Activated CD8-positive, alpha-beta memory T cell treated with anti-CD3 and anti-CD28 coated beads for 48 hours (primary cell): ENCODE measurements around the gene SUGT1.
"Not testable (repeated sequence)": the region's sequence is repeated elsewhere in the genome, so short reads cannot be mapped to it uniquely, and the experiment has no call there.

Source experiments
- DNase-seq, 3 experiments: peaks; one replicate each; pipeline ENCODE4 v3.0.0-alpha.2; 2020; ENCODE audit warnings: low read depth in 2 of 3, low spot score in 2 of 3

SUGT1 gene

DNA sequence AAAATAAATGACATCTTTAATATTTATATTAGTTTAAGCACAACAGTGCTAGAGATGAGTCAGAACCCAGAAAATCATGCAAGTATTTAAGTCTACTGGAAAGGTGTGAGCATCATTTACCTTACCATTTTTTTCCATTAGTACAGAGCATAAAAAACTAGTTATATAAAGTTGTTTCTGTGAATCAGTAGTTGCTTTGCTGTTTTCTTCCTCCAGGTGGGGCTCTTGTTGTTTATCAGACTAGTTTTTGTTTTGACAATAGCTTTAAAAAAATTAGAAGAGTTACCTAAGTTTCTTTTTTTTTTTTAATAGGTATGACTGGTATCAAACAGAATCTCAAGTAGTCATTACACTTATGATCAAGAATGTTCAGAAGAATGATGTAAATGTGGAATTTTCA, 12.7 kb downstream of the SUGT1 start:
- DNase-seq: no peak

DNA sequence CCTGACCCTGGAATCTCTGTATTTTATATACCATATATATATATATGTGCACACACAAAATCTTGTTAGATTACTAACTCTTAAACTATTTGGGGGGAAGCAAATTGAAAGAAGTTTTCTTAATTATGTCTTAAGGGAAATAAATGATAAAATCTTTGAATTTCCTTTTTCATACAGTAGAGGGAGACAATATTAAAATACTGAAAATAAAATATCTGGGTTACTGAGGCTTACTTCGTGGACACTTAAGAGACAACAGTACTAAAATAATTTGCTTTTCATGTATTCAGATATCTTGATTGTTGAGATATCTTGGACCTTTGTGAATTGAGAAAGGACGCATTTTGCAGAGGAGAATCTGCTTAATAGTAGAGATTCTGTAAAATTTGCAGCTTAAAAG, 17.0 kb downstream of the SUGT1 start:
- no peak for DNase-seq

DNA sequence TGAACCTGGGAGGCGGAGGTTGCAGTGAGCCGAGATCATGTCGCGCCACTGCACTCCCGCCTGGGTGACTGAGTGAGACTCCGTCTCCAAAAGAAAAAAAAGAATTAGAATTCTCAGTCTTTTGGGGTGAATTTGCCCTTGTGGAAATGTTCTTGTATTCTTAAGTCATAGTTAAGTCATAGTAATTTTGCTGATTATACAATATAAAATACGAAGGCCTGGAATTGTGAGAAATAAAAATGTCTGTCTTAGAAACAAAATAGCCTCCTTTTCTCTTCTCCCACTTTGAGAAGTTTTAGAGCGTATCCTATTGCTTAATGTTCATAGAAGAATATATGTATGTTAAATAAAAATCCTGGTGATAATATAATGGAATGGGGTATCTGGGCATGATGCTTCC, 18.1 kb downstream of the SUGT1 start:
- DNase-seq: no peak

DNA sequence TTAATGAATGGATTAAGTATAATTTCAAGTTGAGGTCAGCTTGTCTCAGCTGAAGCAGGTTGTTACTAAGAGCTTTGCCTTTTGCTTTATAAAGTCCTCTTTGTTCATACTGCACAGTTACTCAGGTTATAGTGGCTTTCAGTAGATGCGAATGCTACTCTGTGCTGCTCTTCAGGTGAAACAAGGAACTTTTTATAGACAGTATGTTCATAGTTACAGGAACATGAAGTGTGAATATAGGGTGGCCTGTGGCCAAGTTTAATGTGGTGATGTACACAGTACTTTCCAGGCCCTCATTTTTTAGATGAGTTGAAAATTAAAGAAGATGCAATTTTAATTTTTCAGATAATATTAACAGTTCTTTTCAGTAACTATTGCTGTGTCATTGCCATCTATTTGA, 20.8 kb downstream of the SUGT1 start:
- DNase-seq: no peak

DNA sequence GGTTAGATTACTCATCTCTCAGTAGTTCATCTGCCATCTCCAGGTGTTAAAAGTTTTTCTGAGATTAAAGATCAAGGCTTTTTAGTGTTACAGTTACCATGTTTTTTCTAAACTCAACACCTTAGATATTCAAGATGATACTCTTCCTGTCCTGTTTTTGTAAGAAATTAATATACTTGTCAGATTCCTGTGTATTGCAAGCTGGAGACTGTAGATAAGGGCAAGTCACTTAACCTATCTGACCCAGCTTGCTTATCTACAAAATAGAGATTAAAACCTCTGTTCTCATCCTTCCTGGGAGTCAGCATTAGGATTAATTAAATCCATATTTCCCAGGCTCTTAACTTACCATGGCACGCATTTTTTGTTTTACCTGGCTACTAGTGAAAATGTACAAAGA, 25.2 kb downstream of the SUGT1 start:
- no peak for DNase-seq

DNA sequence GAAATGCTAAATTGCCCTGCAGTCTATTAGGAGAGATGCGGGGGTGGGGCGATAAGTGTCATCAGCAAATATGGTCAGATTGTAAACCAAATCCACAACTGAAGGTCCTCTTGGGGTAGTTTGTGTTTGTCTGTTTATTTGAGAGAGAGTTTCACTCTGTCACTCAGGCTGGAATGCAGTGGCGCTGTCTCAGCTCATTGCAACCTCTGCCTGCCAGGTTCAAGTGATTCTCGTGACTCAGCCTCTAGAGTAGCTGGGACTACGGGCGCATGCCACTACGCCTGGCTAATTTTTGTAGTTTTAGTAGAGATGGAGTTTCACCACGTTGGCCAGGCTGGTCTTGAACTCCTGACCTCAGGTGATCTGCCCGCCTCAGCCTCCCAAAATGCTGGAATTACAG, 33.2 kb downstream of the SUGT1 start:
- not testable (repeated sequence) for DNase-seq

DNA sequence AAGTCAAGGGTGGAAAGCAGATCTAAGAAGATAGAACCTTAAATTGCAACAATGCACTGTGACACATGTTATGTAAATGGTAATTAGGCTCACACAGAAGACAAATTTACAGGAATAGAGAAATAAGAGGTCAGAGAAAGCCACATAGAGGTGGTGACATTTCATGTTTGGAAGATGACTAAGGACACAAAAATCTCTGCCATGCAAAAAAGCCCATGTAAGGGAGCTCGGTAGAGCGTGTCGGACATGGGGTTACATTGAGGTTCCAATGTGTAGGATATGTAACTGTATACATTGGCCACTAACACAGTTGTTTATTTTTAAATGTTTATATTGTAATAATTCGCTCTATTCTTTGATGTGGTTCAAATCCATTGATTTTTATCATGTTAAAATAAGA, 33.7 kb downstream of the SUGT1 start:
- no peak for DNase-seq

DNA sequence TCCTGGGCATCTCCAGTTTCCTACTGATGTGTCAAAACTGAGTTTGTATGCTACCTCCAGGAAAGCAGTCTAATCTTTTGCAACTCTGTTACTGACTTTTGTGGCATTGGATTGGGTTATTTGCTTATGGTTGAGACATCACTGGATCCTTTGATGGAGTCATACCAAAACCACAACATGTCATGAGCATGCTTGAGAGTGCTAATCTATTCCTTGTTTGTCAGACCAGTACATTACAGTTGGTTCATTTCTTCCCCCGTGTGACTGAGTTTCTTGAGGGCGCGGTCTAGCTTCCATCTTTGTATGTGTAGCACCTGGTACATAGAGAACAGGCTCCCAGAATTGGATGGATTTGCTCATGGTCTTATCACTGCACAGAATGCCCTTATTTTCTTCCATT, 43.2 kb downstream of the SUGT1 start:
- DNase-seq: peak in 1 of 3 experiments; percentile 1

DNA sequence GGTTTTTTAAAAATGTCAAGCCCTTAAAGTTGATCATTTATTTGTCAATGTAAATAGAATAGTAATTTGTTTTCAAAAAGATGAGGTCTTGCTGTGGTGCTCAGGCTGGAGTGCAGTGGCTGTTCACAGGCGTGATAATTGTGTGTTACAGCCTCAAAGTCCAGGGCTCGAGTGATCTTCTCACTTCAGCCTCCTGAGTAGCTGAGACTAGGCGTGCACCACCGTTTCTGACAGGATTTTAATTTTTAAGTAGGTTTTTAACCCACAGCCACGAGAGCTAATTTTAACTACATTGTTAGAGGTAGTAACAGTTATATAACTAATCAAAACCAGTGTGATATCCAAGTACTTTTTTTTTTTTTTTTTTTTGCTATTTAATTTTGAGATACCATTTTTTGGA, 43.9 kb downstream of the SUGT1 start:
- DNase-seq: no peak

DNA sequence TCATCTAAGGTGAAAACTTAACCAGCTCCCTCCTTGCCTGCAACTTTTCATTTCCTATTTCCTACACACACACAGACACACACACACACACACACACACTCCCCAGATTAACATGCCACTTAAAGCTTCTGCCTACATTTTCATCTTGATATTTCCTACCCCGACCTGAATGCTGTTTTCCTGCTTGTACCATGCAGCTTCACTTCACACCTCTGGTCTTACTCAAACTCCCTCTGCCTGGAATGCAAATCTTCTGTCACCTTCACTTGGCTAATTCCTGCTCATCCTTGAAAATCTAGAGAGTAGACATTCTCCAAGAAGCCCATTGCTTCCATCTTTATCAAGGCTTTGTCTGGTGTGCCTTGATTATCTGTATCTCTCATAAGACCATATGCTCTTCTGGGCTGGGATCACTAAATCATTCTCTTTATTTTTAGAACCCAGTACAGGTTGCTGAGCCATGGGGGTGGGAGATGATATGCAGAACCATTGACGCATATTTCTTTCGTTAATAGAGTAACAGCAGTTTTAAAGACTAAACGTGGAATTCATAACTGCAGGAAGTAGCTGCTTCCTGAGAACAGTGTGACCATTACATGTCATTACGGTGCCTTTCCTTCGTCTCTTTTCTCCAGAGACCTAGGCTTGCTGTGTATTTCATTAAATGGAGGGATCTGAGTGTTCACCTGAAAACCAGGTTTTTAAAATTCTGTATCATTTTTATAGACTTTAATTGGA, 49.3 kb downstream of the SUGT1 start:
- no peak for DNase-seq

DNA sequence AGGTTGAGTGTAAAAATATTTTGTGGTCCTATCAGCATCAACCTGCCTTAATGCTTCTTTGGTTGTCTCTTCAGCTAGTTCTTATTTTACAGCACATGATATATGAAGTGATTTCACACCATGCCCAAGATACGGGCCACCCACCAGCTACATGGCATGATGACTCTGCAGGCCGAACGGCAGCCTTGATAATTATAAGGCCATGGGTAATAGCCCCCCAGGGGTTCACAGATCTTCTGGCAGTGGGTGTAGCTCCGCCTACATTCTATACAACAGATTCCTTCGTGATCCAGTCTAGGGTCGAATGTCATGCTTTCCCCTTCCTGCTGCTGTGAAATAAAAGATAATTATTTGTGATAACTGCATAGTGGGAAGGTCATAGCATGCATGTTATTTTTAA, 50.8 kb downstream of the SUGT1 start:
- DNase-seq: no peak

DNA sequence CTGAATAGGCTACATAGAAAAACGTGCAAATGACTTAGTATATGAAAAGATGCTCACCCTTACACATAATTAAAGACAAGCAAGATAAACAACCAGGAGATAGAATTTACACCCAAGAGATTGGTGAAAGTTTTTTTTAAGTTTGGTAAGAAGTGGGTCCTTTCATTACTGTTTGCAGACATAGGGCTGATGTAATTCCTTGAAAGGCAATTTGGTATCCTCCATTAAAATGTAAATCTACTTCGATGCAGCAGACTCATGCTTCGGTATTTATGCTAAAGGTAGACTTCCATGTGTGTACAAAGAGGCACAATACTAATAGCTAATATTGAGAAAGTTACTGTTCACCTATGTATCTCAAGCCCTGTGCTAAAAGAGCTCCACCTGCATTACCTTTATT, 53.4 kb downstream of the SUGT1 start:
- no peak for DNase-seq

DNA sequence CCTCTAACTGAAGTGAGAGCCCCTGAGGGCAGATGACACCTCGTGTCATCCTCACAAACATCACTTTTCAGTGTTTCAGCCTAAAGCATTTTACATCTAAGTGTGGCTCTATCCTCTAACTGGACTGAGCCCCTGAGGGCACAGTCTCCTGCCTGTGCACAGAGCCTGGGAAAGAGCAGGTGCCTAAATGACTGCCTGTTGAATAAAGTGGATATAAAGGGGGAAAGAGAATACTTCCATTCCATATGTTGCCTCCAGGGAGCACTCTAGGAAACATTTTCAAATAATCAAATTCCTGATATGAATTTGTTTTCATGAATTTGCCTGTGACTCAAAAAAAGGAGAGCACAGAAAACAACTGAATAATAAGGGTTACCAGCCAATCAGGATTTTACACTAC, 54.7 kb downstream of the SUGT1 start:
- no peak for DNase-seq

DNA sequence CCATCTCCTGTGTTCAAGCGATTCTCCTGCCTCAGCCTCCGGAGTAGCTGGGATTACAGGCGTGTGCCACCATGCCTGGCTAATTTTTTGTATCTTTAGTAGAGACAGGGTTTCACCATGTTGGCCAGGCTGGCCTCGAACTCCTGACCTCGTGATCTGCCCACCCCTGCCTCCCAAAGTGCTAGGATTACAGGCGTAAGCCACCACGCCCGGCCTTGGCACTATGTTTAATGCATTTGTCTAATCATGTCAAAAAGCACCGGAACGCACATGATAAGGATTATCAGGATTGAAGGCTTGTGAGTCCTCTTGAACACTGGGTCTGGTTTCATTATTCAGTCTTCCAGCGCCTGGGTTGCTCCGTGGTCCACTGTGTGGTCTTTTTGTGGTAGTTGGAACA, 55.6 kb downstream of the SUGT1 start:
- not testable (repeated sequence) for DNase-seq

DNA sequence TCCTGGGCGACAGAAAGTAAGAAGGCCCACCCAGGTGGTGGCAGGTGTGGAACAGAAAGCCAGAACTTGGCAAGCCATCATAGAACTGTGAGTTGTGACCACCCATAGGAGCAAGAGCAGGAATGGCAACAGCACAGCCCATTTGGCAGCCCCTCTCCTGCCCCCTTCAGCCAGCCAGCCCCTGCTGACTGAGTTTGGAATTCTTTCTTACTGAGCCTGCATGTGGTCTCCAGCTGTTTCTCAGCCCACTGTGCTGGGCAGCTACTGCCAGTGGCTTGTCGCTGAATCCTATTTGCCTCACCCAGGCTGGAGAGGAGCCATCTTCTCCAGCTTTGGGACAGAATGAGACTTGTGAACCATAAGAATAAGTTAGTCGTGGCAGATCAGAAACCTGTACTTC, 58.6 kb downstream of the SUGT1 start:
- DNase-seq: no peak

DNA sequence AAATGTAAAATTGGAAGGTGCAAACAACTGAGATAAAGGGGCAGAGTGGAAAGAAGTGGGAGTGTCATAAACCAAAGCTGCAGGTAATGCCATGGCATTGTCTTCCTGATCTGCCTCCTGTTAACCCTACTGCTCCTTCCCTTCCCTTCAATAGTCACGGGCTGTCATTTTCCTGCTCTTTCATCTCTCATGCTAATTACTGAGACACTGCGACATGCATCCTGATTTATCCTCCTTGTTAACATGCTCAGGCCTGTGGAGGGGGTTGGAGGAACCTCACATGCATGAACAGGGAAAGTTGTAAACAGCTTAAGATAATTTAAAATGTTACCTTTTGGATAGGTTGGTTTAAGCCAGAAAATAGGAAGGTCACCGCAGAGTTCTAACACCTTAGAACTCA, 59.7 kb downstream of the SUGT1 start:
- DNase-seq: no peak

DNA sequence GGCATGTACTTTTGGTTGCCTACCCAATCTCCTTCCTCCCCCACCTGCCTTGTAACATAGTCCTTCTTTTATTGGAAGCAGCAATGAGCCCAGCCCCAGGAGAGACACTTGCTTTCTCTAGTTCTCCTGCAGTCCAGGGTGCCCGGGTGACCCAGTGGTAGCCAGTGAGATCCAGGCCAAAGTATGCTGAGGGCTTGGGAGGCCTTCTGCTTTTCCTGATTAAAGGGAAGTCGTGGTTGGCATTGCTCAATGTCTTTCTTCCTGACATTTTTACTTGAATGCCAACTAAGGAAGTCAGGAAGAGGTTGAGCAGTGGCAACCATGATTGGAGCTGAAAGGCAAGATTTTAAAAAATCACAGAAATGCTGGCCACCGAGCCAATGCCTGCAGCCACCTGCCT, 61.3 kb downstream of the SUGT1 start:
- no peak for DNase-seq

DNA sequence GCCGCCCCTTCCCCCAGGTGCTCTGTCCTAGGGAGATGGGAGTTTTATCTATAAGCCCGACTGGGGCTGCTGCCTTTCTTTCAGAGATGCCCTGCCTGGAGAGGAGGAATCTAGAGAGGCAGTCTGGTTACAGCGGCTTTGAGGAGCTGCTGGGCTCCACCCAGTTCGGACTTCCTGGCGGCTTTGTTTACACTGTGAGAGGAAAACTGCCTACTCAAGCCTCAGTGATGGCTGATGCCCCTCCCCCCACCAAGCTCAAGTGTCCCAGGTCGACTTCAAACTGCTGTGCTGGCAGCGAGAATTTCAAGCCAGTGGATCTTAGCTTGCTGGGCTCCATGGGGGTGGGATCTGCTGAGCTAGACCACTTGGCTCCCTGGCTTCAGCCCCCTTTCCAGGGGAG, 68.3 kb downstream of the SUGT1 start:
- DNase-seq: not testable (repeated sequence)

DNA sequence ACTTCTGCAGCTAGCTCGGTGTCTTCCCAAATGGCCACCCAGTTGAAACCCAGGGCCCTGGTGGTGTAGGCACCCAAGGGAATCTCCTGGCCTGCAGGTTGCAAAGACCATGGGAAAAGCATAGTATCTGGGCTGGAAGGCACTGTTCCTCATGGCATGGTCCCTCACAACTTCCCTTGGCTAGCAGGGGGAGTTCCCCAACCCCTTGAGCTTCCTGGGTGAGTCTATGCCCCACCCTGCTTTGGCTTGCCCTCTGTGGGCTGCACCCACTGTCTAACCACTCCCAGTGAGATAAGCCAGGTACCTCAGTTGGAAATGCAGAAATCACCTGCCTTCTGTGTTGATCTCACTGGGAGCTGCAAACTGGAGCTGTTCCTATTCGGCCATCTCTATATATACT, 68.7 kb downstream of the SUGT1 start:
- not testable (repeated sequence) for DNase-seq

DNA sequence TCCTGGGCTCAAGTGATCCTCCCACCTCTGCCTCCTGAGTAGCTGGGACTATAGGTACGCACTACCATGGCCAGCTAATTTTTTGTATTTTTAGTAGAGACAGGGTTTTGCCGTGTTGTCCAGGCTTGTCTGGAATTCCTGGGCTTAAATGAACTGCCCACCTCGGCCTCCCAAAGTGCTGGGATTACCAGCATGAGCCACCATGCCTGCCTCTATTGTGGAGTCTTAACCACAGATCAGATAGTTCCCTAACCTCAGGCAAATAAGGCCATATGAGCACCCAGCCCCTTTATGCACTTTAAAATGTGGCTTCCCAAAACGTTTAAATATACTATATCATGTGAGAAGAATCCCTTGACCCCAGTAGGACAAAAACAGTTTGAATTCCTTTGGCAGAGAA, 70.5 kb downstream of the SUGT1 start:
- no peak for DNase-seq

DNA sequence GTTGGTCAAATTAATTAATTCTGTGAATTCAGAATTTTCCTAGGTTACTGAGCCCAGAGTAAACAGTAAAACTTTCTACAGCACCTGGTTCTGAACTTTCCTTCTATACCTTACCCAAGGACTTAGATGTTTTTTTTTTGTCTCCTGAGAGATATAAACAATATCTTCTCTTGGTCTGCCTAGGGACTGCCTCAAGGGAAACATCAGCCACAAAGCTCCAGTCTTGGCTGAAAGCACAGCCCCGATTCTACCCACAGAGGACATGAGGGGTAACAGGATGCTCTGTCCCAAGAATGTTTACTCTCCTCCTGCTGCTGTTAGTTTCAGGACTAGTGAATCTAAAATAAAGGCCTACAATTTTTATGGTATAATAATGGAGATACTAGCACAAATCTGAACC, 72.7 kb downstream of the SUGT1 start:
- DNase-seq: no peak

DNA sequence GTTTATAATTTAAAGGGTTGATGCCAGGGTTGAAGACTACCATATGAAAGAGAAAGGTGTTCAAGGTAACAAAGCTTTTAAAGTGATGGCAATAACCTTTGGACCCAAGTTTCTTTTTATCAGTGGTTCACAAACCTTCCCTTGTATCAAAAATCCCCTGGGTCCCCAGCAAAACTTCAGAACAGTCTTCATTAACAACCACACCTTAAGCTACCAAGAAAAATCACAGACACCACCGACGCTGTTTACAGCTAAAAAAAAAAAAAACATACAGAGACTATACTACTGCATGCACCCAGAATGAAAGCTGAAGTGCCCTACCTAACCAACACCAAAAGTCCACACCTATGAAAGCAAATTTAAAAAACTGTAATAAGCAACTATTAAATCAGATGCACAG, 73.6 kb downstream of the SUGT1 start:
- no peak for DNase-seq

DNA sequence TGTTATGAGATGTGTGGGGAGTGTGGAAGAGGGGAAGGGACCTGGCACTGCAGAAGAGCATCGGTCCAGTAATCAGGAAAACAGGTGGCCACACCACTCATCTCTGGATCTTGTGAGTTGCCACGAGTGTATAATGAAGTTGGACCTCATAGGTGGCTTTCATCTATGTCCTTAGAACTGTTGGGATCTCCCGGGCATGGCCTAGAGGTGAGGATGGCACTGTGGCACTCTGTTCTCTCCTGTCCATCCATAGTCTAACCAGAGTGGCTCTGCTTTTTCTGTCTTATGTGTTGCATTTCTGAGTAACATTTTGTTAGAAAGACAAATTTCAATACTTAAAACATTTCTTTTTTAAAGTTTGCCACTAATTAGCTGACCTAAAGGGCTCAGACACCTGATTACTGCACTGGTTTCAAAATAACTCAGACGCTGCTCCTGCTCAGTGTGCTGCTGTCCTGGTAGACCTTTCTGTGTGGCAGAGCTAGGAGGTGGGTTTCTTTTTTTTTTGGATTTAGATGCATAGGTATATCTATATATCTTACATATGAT, 81.5 kb downstream of the SUGT1 start:
- no peak for DNase-seq
